NCI-H1105 treated with DMSO at 0.1 percent for 48 hours (cell line): ENCODE data around the gene SORCS2.

ENCODE experiments used
- DNase-seq: peaks from one replicate; lab custom pipeline; 2025; lab: John Stamatoyannopoulos, UW

Gene SORCS2

GRCh38 chr4:7747566-7747965 is 555.2 kb downstream of the SORCS2 start:
- no peak for DNase-seq

- no peak for DNase-seq
These were observed 558.2 kb downstream of the SORCS2 start for GRCh38 chr4:7750523-7750922.

- DNase-seq: no peak
These were observed 558.6 kb downstream of the SORCS2 start for GRCh38 chr4:7750972-7751371.

- DNase-seq: no peak
These were observed 560.3 kb downstream of the SORCS2 start for GRCh38 chr4:7752649-7753048.

- no peak for DNase-seq
These were observed 560.9 kb downstream of the SORCS2 start for GRCh38 chr4:7753271-7753670.

GRCh38 chr4:7753931-7754465 is 561.7 kb downstream of the SORCS2 start:
- DNase-seq: no peak

- DNase-seq: no peak
These were observed 562.4 kb downstream of the SORCS2 start for GRCh38 chr4:7754565-7755262.

GRCh38 chr4:7755561-7755960 is 563.2 kb downstream of the SORCS2 start:
- DNase-seq: no peak

- DNase-seq: no peak
These were observed 563.7 kb downstream of the SORCS2 start for GRCh38 chr4:7756071-7756470.

GRCh38 chr4:7756561-7757355 is 564.4 kb downstream of the SORCS2 start:
- DNase-seq: no peak

- DNase-seq: no peak
These were observed 565.4 kb downstream of the SORCS2 start for GRCh38 chr4:7757501-7758471.

- no peak for DNase-seq
These were observed 566.1 kb downstream of the SORCS2 start for GRCh38 chr4:7758476-7758875.

GRCh38 chr4:7759216-7759615 is 566.9 kb downstream of the SORCS2 start:
- DNase-seq: no peak

- no peak for DNase-seq
These were observed 567.3 kb downstream of the SORCS2 start for GRCh38 chr4:7759635-7760034.

- DNase-seq: no peak
These were observed 567.9 kb downstream of the SORCS2 start for GRCh38 chr4:7760228-7760627.

- DNase-seq: no peak
These were observed 568.4 kb downstream of the SORCS2 start for GRCh38 chr4:7760706-7761105.

GRCh38 chr4:7761312-7761711 is 569.0 kb downstream of the SORCS2 start:
- no peak for DNase-seq

GRCh38 chr4:7761720-7762119 is 569.4 kb downstream of the SORCS2 start:
- no peak for DNase-seq

GRCh38 chr4:7762376-7763030 is 570.2 kb downstream of the SORCS2 start:
- no peak for DNase-seq

- no peak for DNase-seq
These were observed 570.8 kb downstream of the SORCS2 start for GRCh38 chr4:7763106-7763505.

GRCh38 chr4:7763788-7764187 is 571.5 kb downstream of the SORCS2 start:
- DNase-seq: no peak

- no peak for DNase-seq
These were observed 572.1 kb downstream of the SORCS2 start for GRCh38 chr4:7764466-7764865.
